ENCODE data around the gene GPNMB. TPM values are rescaled to one million over a fixed set of nuclear protein-coding genes. Genes with fewer than 3 reads are reported as not detected.

The GPNMB gene
- total and polyA plus RNA-seq, 2 of the 13 experiments (the other 11 are each of a cell fraction or from before 2014, with no cell fraction given): 1.1 to 1.6 TPM

- TF ChIP-seq ZNF569 (CRISPR knock-in tag; IDR thresholded peaks at IDR 0.05; ENCODE audit: borderline replicate concordance): no peak
- no peak for TF ChIP-seq ZNF317 (CRISPR knock-in tag; IDR thresholded peaks at IDR 0.05)
- TF ChIP-seq TMF1 (CRISPR knock-in tag; IDR thresholded peaks at IDR 0.05; ENCODE audit: low read depth): no peak
- TF ChIP-seq EED (CRISPR knock-in tag; IDR thresholded peaks at IDR 0.05): no peak
- no peak for TF ChIP-seq MEIS2 (CRISPR knock-in tag; IDR thresholded peaks at IDR 0.05)
- peak; percentile 56; the same call in 1 of the 2 replicates for TF ChIP-seq RXRB (CRISPR knock-in tag; IDR thresholded peaks at IDR 0.05; ENCODE audit: borderline replicate concordance)
- TF ChIP-seq ZNF703 (CRISPR knock-in tag; IDR thresholded peaks at IDR 0.05; ENCODE audit: borderline replicate concordance): no peak
- no peak for TF ChIP-seq SNRNP70 (IDR thresholded peaks at IDR 0.05; ENCODE audit: low read depth, low read length)
- no peak for TF ChIP-seq SNAPC4 (CRISPR knock-in tag; IDR thresholded peaks at IDR 0.05)
- no peak for TF ChIP-seq TARDBP (CRISPR knock-in tag; IDR thresholded peaks at IDR 0.05)
- no peak for TF ChIP-seq MTF2 (CRISPR knock-in tag; IDR thresholded peaks at IDR 0.05; ENCODE audit: borderline replicate concordance)
- TF ChIP-seq YEATS4 (CRISPR knock-in tag; IDR thresholded peaks at IDR 0.05; ENCODE audit: borderline replicate concordance): 0 out of 2 replicates have a peak, but pooled peaks have one; percentile 33
- no peak for TF ChIP-seq ARNT (IDR thresholded peaks at IDR 0.05)
- no peak for TF ChIP-seq ZNF282 (IDR thresholded peaks at IDR 0.05; ENCODE audit: partially characterized antibody)
- TF ChIP-seq NFIB (CRISPR knock-in tag; IDR thresholded peaks at IDR 0.05; ENCODE audit: borderline replicate concordance): no peak
- TF ChIP-seq ZNF503 (CRISPR knock-in tag; IDR thresholded peaks at IDR 0.05): no peak
These were observed 26.6 kb downstream of the GPNMB start (continued) for GRCh38 chr7:23273141-23273599.

Measured in HepG2 (cell line).